PFSK-1 (cell line): ENCODE data around the gene SKAP2.

Experiments used
- FOXP2 ChIP-seq: optimal IDR thresholded peaks from 2 replicates; pipeline ENCODE3; 2011; ENCODE audit warnings: borderline replicate concordance, control low read depth, inconsistent platforms; ENCODE audit not compliant: insufficient read depth; ENCODE audit errors: extremely low read length, extremely low read depth
- POLR2AphosphoS5 ChIP-seq: IDR thresholded peaks from 2 replicates; pipeline ENCODE4 v1.6.1; 2012; ENCODE audit warnings: low read depth, mild to moderate bottlenecking, control low read depth, low read length, moderate library complexity
- SIN3A ChIP-seq: IDR thresholded peaks from 2 replicates; pipeline ENCODE4 v1.6.1; 2012; ENCODE audit warnings: mild to moderate bottlenecking, low read length, moderate library complexity, borderline replicate concordance; ENCODE audit not compliant: insufficient read depth
- TAF1 ChIP-seq: IDR thresholded peaks from 2 replicates; pipeline ENCODE4 v1.6.1; 2012; ENCODE audit warnings: low read length, control low read depth, borderline replicate concordance; ENCODE audit not compliant: insufficient read depth
- TF ChIP-seq, protein P1 (sequence below), 2 experiments: IDR thresholded peaks; 2 replicates each; pipeline versions ENCODE4 v1.6.1 to v1.8.0; 2011 to 2012; ENCODE audit warnings: low read depth in 2 of 2, low read length in 2 of 2, control low read depth in 1 of 2, inconsistent platforms in 1 of 2, mild to moderate bottlenecking in 1 of 2, moderate library complexity in 1 of 2; ENCODE audit not compliant: insufficient read depth in 1 of 2

The SKAP2 gene

DNA sequence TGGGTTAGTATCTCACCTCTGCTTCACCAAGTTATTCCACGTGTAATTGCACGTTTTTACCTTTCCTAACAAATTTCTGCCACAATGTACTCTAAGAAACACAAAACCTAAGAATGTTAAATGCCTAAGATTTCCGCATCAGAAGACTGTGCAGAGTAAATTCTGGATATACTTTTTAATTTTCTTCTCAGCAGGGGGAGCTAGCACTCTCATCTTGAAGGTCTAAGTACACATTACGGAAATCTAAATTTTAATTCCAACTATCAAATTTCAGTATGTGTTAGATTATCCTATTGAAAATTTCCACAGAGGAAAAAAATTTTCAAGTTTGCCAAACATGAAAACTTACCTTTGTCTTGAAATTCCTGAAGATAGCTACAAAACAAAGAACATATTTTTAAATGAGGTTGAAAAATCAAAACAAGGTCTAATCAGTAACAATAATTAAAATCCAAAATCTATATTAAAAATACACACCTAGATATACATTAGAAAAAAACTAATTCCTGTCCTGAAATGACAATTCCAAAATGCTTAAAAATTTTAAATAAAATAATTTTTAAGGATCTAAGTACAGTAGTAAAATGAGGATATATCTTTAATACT is 10.5 kb downstream of the SKAP2 start:
- no peak for TF ChIP-seq SIN3A
- TF ChIP-seq FOXP2: no peak
- no peak for TF ChIP-seq POLR2AphosphoS5
- no peak for TF ChIP-seq TAF1
- TF ChIP-seq, protein P1, sequence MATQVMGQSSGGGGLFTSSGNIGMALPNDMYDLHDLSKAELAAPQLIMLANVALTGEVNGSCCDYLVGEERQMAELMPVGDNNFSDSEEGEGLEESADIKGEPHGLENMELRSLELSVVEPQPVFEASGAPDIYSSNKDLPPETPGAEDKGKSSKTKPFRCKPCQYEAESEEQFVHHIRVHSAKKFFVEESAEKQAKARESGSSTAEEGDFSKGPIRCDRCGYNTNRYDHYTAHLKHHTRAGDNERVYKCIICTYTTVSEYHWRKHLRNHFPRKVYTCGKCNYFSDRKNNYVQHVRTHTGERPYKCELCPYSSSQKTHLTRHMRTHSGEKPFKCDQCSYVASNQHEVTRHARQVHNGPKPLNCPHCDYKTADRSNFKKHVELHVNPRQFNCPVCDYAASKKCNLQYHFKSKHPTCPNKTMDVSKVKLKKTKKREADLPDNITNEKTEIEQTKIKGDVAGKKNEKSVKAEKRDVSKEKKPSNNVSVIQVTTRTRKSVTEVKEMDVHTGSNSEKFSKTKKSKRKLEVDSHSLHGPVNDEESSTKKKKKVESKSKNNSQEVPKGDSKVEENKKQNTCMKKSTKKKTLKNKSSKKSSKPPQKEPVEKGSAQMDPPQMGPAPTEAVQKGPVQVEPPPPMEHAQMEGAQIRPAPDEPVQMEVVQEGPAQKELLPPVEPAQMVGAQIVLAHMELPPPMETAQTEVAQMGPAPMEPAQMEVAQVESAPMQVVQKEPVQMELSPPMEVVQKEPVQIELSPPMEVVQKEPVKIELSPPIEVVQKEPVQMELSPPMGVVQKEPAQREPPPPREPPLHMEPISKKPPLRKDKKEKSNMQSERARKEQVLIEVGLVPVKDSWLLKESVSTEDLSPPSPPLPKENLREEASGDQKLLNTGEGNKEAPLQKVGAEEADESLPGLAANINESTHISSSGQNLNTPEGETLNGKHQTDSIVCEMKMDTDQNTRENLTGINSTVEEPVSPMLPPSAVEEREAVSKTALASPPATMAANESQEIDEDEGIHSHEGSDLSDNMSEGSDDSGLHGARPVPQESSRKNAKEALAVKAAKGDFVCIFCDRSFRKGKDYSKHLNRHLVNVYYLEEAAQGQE (IDR thresholded peaks at IDR 0.05; ENCODE audit: insufficient read depth in 1 of 2, low read depth in 2 of 2, low read length in 2 of 2): no peak

DNA sequence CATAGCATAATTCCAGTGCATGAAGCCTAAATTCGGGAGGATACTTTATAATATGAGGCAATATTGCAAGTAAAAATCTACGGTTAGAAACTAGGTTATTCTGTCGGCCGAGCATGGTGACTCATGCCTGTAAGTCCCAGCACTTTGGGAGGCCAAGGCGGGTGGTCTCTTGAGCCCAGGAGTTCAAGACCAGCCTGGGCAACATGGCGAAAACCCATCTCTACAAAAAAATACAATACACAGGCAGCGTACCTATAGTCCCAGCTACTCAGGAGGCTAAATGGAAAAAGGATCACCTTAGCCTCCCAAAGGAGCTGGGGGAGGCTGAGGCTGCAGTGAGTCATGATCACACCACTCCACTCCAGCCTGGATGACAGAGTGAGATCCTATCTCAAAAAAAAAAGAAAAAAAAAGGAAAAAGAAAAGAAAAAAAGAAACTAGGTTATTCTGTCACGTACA is 14.2 kb downstream of the SKAP2 start:
- TF ChIP-seq, protein P1 (IDR thresholded peaks at IDR 0.05; ENCODE audit: insufficient read depth in 1 of 2, low read depth in 2 of 2, low read length in 2 of 2): no peak

DNA sequence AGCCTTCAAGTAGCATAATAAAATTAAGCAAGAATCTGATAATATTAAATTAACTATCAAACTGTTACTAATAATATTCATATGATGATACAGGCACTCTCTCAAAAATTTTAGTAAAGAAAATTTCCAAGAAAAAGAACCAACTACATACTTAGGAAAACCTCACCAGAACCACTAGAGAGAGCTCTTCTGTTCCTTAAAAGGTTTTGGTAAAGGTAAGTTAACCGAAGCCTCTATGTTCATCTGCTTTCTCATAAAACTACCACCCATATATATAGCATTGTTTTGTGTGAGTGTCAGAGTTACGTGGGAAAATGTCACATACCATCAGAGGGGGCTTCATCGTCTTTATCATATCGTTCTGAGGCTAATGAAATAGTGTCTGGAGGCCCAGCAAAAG is 20.7 kb downstream of the SKAP2 start:
- TF ChIP-seq, protein P1 (IDR thresholded peaks at IDR 0.05; ENCODE audit: insufficient read depth in 1 of 2, low read depth in 2 of 2, low read length in 2 of 2): no peak
- no peak for TF ChIP-seq SIN3A

DNA sequence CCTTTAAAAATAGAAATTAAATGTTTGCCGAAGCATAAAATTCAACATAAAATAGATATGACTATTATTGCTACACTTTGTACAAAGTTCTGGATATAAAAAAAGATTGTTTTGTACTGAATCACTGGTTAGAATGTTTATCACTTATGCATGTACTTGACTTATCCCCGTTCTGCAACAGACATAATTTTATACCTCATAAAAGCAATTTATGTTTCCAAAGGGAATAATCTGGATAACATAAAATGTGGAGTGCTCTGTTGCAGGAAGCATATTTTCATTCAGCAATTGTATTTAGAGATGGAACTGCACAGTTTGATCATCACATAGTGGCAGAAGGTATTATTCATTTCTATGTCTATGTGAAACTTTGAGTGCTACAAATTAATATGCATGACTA is 21.5 kb downstream of the SKAP2 start:
- TF ChIP-seq FOXP2: no peak

DNA sequence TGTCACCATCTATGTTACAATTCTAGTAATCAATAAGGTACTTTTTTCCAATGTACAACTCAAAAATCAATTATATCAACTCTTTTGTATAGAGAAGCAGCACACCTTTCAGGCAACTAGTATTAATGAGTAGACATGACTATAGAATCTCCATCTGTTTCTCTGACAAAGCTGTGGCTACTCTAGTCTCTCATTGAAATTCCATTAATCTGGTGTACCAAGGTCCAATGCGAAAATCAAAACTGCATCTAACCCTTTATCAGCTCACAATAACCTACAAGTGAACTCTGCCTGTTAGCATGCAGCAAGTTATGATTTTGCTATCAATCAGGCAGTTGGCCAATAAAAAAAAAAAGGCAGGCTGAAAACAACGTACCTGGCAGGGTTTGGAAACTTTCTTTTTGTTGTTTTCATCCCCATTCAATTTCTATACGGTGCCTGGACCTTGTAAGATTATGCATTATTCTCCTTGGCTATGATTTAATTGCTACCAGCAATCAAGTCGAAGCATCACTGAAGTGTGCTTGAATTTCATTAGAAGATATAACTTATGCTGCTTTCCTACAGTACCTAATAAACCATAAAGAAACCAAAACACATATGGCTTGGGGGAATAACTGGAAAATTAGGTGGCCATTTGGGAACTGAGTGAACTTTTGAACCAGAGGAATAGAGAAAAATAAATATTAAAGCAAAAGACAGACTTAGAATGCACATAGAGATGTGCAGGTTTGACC is 23.2 kb downstream of the SKAP2 start:
- TF ChIP-seq, protein P1 (IDR thresholded peaks at IDR 0.05; ENCODE audit: insufficient read depth in 1 of 2, low read depth in 2 of 2, low read length in 2 of 2): no peak
- TF ChIP-seq FOXP2 (no peak), SIN3A (no peak), POLR2AphosphoS5 (no peak), TAF1 (no peak)

DNA sequence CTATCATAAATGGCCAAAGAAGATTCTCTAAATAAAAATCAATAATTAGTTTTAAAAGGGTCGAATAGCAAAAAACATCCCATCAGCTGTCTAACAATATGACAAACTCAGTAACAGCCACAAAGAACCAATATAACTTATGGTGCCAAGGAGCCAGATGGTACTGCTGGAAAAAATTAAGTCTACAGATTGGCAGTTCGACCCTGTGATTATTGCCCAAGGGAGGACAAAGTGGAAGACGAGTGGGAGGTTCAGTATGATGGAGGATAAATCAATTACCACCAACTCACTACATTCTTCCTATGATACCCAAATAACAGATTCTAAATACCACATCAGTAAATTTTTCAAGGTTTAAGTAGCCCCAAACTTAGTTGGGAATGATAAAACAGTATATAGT is 49.0 kb downstream of the SKAP2 start:
- no peak for TF ChIP-seq POLR2AphosphoS5
